Measurements from ENCODE around the gene SNRNP25. TPM values are rescaled to one million over a fixed set of nuclear protein-coding genes. Genes with fewer than 3 reads are reported as not detected.
A peak's percentile ranks its signal among the peaks of the same experiment; 100 is the strongest.

The SNRNP25 gene
- total and polyA plus RNA-seq, 2 of the 8 experiments (the other 6 are each of a cell fraction or from before 2014, with no cell fraction given) = 53.0 to 58.4 TPM

GRCh38 chr16:100989-101388, 47.4 kb downstream of the SNRNP25 start:
- Histone ChIP-seq H3K23ac (ENCODE audit: insufficient read length) (no peak overlapping the region), H3K9ac (replicated peaks in 1 of 4; ENCODE audit: extremely low read depth in 1 of 4, low read depth in 3 of 4, low read length in 3 of 4) (no peak overlapping the region), H3K4me1 (replicated peaks in 1 of 4; ENCODE audit: control insufficient read depth in 3 of 4, insufficient read depth in 4 of 4, low read length in 3 of 4) (no peaks in the 10 kb centered on the region), H2BK20ac (ENCODE audit: low read length) (no peak overlapping the region), H2AFZ (ENCODE audit: low read length) (no peak overlapping the region), H4K5ac (ENCODE audit: insufficient read length, low read depth, low read length) (no peak overlapping the region), H3K79me2 (ENCODE audit: control insufficient read depth in 1 of 2, insufficient read depth in 2 of 2, low read length in 2 of 2) (no peaks in the 10 kb centered on the region), H2BK15ac (ENCODE audit: low read length) (no peak overlapping the region), H2BK5ac (ENCODE audit: low read depth, low read length) (no peak overlapping the region), H3K4me2 (ENCODE audit: insufficient read depth in 1 of 2, low read depth in 2 of 2, low read length in 2 of 2) (no peak overlapping the region), H4K91ac (replicated peaks; ENCODE audit: insufficient read length, low read length) (no peak overlapping the region), H2AK5ac (ENCODE audit: low read depth, low read length) (no peak overlapping the region), H3K36me3 (ENCODE audit: control insufficient read depth in 2 of 4, insufficient read depth in 4 of 4, low read length in 3 of 4) (peaks cover 0 to 3% (median 0%) of the 10 kb centered on the region in 4 experiments; a peak in 1 of 8 replicates), H3K14ac (ENCODE audit: insufficient read length) (no peak overlapping the region), H3K9me3 (ENCODE audit: insufficient read depth in 2 of 2, low read depth in 1 of 2, low read length in 1 of 2) (no peaks in the 10 kb centered on the region), H3K27me3 (replicated peaks in 1 of 4; ENCODE audit: control insufficient read depth in 3 of 4, extremely low read depth in 1 of 4, insufficient read depth in 3 of 4, low read length in 3 of 4) (no peaks in the 10 kb centered on the region; a peak in 1 of 7 replicates), H3K56ac (replicated peaks; ENCODE audit: insufficient read length, low read depth, low read length) (no peak overlapping the region), H4K8ac (ENCODE audit: extremely low read depth, insufficient read depth, low read length) (no peak overlapping the region), H2BK120ac (replicated peaks; ENCODE audit: low read depth, low read length) (no peak overlapping the region), H3K23me2 (ENCODE audit: low read depth, low read length) (no peaks in the 10 kb centered on the region), H3K27ac (ENCODE audit: low read depth, low read length) (no peak overlapping the region), H3K18ac (ENCODE audit: extremely low read depth, low read length) (no peak overlapping the region), H3K79me1 (ENCODE audit: low read depth, low read length) (no peaks in the 10 kb centered on the region), H3K4ac (replicated peaks; ENCODE audit: insufficient read length, low read depth, low read length) (no peak overlapping the region), H4K20me1 (replicated peaks in 1 of 2; ENCODE audit: control insufficient read depth in 1 of 2, insufficient read depth in 2 of 2, low read length in 2 of 2) (peaks cover 3 to 10% of the 10 kb centered on the region in 2 experiments), H2BK12ac (ENCODE audit: low read depth, low read length) (0 out of 2 replicates have a peak overlapping the region, but pooled peaks have one; percentile 19), H3K4me3 (ENCODE audit: extremely low read depth in 1 of 4, insufficient read depth in 2 of 4, low read depth in 3 of 4, low read length in 4 of 4) (no peak overlapping the region)
- DNase-seq (ENCODE audit: low read depth in 1 of 2, low spot score in 2 of 2) = no peak
- no peak for FAIRE-seq
- POLR2A ChIA-PET (ENCODE audit: partially characterized antibody) = interaction anchor here (12.4 kb wide), 1 partner anchor 33 kb away, joined by 153 read pairs; the partner anchor contains the start of gene RHBDF1
- CTCF ChIA-PET (ENCODE audit: partially characterized antibody) = interaction anchor here (1.2 kb wide), 1 partner anchor 10 kb away, joined by 3 read pairs; no protein-coding TSS in a partner anchor
- WGBS, 2 experiments (ENCODE audit: extremely low coverage in 1 of 2, insufficient coverage in 1 of 2, insufficient read length in 1 of 2, insufficient replicate concordance in 2 of 2, low coverage in 1 of 2, low lambda C conversion rate in 2 of 2, missing lambda C conversion rate in 1 of 2) = 91% methylated on average over 5 of the region's 5 CpGs; no CpG with 5 or more reads in 1 of the 2 experiments
- TF ChIP-seq SP4 (IDR thresholded peaks at IDR 0.05; ENCODE audit: low read length) (no peak), FOSL1 (IDR thresholded peaks at IDR 0.05; ENCODE audit: insufficient read depth, low read depth, low read length) (no peak), BRCA1 (IDR thresholded peaks at IDR 0.05; ENCODE audit: low read depth, low read length) (no peak), BACH1 (IDR thresholded peaks at IDR 0.05; ENCODE audit: low read length) (no peak), SIX5 (IDR thresholded peaks at IDR 0.05; ENCODE audit: low read depth, low read length) (no peak), GABPA (IDR thresholded peaks at IDR 0.05; ENCODE audit: borderline replicate concordance, insufficient read depth, low read length) (no peak), RAD21 (IDR thresholded peaks at IDR 0.05 in 1 of 2, conservative IDR thresholded peaks at IDR 0.05 in 1 of 2; ENCODE audit: low read depth in 2 of 2, low read length in 2 of 2) (no peak), RBBP5 (IDR thresholded peaks at IDR 0.05; ENCODE audit: borderline replicate concordance, low read depth, low read length) (no peak), SP1 (IDR thresholded peaks at IDR 0.05; ENCODE audit: low read depth, low read length) (no peak), CHD2 (IDR thresholded peaks at IDR 0.05; ENCODE audit: low read length) (no peak), CBX8 (IDR thresholded peaks at IDR 0.05; ENCODE audit: borderline replicate concordance, low read depth, low read length) (no peak), HDAC2 (IDR thresholded peaks at IDR 0.05; ENCODE audit: borderline replicate concordance in 1 of 2, low read depth in 2 of 2, low read length in 2 of 2) (no peak), SRF (IDR thresholded peaks at IDR 0.05; ENCODE audit: low read depth, low read length) (no peak)
- TF ChIP-seq, protein P1, sequence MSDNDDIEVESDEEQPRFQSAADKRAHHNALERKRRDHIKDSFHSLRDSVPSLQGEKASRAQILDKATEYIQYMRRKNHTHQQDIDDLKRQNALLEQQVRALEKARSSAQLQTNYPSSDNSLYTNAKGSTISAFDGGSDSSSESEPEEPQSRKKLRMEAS (IDR thresholded peaks at IDR 0.05) = no peak
